GM19099 (cell line): ENCODE measurements around the gene COLEC12.

Experiments
- POLR2A ChIP-seq: IDR thresholded peaks from 3 replicates; pipeline ENCODE4 v1.6.1; 2011; ENCODE audit warnings: low read depth; ENCODE audit not compliant: insufficient read length; ENCODE audit errors: extremely low read depth

COLEC12 gene

GRCh38 chr18:515156-515815 is 14.8 kb upstream of the COLEC12 start:
- no peak for TF ChIP-seq POLR2A

- TF ChIP-seq POLR2A: no peak
These were observed 13.5 kb upstream of the COLEC12 start for GRCh38 chr18:513826-514530.

DNA sequence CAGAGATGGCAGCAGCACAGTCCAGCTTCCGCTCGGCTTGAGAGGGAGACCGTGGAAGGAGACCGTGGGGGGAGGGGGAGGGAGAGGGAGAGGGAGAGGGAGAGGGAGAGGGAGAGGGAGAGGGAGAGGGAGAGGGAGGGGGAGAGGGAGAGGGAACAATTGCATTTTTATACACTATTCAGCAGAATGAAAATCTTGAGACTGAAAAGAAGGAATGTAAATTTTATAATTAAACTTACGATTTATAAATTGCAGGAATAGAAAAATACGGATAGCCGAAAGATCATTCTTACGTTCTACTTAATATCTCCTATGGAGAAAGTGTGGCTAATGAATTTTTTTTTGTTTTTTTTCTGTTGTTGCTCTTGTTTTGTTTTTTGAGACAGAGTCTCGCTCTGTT is 12.5 kb upstream of the COLEC12 start:
- TF ChIP-seq POLR2A: no peak

GRCh38 chr18:508835-509234 is 8.3 kb upstream of the COLEC12 start:
- no peak for TF ChIP-seq POLR2A

DNA sequence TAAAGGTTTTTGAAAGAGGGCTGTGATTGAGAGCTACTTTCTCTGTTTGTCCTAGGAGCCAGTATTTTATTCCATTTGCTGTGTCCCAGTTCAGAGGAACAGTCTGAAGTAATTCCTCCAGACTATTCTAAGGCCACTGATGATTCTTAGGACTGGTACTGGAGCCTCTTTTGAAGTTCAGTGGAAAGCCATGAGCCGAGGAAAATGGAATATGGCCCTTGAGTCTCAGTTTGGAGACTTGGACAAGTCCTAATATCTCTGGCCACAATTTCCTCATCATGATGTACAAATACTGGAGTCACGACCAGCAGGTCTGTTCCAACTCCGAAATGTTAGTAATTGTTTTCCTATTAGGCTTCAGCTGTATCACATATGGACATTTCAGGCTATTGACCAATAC is 7.1 kb upstream of the COLEC12 start:
- no peak for TF ChIP-seq POLR2A

GRCh38 chr18:506801-507200 is 6.3 kb upstream of the COLEC12 start:
- TF ChIP-seq POLR2A: no peak

GRCh38 chr18:506264-506663 is 5.8 kb upstream of the COLEC12 start:
- TF ChIP-seq POLR2A: no peak

GRCh38 chr18:505483-506122 is 5.1 kb upstream of the COLEC12 start:
- no peak for TF ChIP-seq POLR2A

DNA sequence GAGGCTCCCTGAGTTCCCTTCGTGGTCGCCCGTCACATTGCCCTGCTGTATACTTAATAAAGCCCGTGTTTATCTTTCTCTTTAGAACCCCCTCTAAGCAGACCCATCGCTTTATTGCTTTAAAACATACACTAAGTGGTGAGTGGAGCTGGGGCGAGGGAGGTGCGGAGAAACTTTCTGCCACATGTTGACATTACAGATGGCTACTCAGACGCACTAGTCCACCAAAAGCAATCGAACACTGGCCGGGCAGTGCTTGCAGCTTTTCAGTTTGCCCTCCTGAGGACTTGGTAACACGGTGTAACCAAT is 859 bp upstream of the COLEC12 start:
- TF ChIP-seq POLR2A: no peak

GRCh38 chr18:499776-500631 is 497 bp downstream of the COLEC12 start:
- no peak for TF ChIP-seq POLR2A

GRCh38 chr18:498931-499775 is 1.3 kb downstream of the COLEC12 start:
- no peak for TF ChIP-seq POLR2A

- no peak for TF ChIP-seq POLR2A
These were observed 2.8 kb downstream of the COLEC12 start for GRCh38 chr18:497688-498087.

DNA sequence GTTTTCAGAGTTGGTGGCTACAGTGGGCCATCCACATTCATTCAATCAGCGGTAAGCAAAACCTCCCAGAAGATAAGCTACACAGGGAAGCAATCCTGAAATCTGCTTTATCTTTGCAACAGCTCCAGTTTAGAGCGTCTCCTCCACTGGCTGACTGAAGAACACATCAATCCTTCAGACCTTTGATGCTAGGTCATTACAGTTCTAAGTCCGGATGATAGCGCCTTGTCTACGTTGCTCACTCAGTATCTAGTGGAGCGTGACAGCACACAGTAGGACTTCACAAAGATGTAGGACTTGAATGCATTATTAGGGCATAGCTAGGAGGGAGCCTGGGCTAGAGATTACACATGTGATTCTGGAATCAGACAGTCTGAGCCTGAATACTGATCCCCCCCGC is 5.0 kb downstream of the COLEC12 start:
- no peak for TF ChIP-seq POLR2A

DNA sequence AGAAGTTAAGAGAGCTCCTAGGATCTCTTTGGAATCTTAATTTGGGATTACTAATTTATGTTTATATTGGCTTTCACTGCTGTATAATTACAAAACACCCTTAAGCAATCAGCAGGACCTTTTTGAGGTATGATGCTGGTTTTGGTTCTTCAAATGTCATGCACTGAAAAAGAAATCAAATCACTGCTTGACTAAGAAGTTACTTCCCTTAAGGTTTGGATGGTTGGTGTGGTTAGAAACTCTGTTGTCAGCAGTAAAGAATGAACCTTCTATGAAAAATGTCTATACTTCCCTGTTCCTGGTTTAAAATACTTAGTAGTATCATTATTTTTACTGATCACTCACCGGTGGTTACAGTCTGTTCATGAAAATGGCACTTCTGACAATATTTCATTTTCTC is 5.5 kb downstream of the COLEC12 start:
- no peak for TF ChIP-seq POLR2A
